Stimulated activated naive CD8-positive, alpha-beta T cell treated with anti-CD3 and anti-CD28 coated beads, Interleukin-15, amount 100 ng/mL, for 72 hours (primary cell): ENCODE data around the gene CHST11.
"Not testable (repeated sequence)": the region's sequence is repeated elsewhere in the genome, so short reads cannot be mapped to it uniquely, and the experiment has no call there.

Experiments used
- ATAC-seq: fragments of 150-1000 bp; cut with Tn5 transposase; 2 replicates; pipeline ENCODE4 v1.10.0; 2021; ENCODE audit warnings: mild to moderate bottlenecking, moderate library complexity
- DNase-seq, 2 donors: peaks; one replicate each; pipeline ENCODE4 v3.0.0; 2021 to 2022
- H3K27ac Mint-ChIP-seq, 2 donors: one replicate each; pipeline ENCODE4 v1.8.0; 2022; ENCODE audit warnings: mild to moderate bottlenecking in 2 of 2, mixed read lengths in 2 of 2, moderate library complexity in 2 of 2
- H3K27me3 Mint-ChIP-seq: one replicate; pipeline ENCODE4 v1.8.0; 2022; ENCODE audit warnings: mixed read lengths
- H3K4me1 Mint-ChIP-seq: one replicate; pipeline ENCODE4 v1.8.0; 2022; ENCODE audit warnings: mild to moderate bottlenecking, mixed read lengths
- H3K4me3 Mint-ChIP-seq, 2 donors: one replicate each; pipeline ENCODE4 v1.8.0; 2022; ENCODE audit warnings: mild to moderate bottlenecking in 2 of 2, mixed read lengths in 2 of 2, moderate library complexity in 1 of 2
- H3K9me3 Mint-ChIP-seq, 2 donors: one replicate each; pipeline ENCODE4 v1.8.0; 2022; ENCODE audit warnings: mixed read lengths in 2 of 2

Gene CHST11

DNA sequence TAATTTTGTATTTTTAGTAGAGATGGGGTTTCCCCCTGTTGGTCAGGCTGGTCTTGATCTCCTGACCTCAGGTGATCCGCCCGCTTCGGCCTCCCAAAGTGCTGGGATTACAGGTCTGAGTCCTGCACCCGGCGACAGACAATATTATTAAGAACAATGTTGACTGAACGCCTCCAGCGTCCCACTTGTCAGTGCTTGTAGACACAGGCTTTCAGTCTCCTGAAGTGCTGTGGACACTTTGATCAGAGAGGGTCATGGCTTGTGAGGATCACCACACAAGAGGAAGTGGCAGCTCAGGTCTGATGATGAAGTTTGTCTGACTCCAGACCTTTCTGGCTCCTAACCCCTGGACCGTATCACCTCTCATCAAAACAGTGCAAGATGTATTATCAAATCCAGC, 114.6 kb downstream of the CHST11 start:
- Mint-ChIP-seq H3K4me3 (peak overlapping the region in 1 of 2 donors; percentile 2), H3K27ac (no peak overlapping the region), H3K4me1 (peaks cover 48% of the 10 kb centered on the region), H3K27me3 (no peaks in the 10 kb centered on the region), H3K9me3 (no peaks in the 10 kb centered on the region)
- ATAC-seq (no peak), DNase-seq (no peak)

DNA sequence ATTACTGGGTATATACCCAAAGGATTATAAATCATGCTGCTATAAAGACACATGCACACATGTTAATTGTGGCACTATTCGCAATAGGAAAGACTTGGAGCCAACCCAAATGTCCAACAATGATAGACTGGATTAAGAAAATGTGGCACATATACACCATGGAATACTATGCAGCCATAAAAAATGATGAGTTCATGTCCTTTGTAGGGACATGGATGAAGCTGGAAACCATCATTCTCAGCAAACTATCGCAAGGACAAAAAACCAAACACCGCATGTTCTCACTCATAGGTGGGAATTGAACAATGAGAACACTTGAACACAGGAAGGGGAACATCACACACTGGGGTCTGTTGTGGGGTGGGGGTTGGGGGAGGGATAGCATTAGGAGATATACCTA, 117.6 kb downstream of the CHST11 start:
- not testable (repeated sequence) for H3K27ac Mint-ChIP-seq, H3K27me3 Mint-ChIP-seq, H3K4me3 Mint-ChIP-seq, ATAC-seq, DNase-seq, H3K9me3 Mint-ChIP-seq
- H3K4me1 Mint-ChIP-seq: peaks cover 57% of the 10 kb centered on the region

DNA sequence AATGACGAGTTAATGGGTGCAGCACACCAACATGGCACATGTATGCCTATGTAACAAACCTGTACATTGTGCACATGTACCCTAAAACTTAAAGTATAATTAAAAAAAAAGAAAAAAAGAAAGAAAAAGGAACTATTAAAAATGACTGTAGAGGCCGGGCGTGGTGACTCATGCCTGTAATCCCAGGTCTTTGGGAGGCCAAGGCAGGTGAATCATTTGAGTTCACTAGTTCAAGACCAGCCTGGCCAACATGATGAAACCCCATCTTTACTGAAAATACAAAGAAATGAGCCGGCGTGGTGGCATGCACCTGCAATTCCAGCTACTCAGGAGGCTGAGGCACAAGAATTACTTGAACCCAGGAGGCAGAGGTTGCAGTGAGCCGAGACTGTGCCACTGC, 118.0 kb downstream of the CHST11 start:
- ATAC-seq, H3K27me3 Mint-ChIP-seq, DNase-seq, H3K4me3 Mint-ChIP-seq, H3K27ac Mint-ChIP-seq, H3K9me3 Mint-ChIP-seq: not testable (repeated sequence)
- peaks cover 57% of the 10 kb centered on the region for H3K4me1 Mint-ChIP-seq

DNA sequence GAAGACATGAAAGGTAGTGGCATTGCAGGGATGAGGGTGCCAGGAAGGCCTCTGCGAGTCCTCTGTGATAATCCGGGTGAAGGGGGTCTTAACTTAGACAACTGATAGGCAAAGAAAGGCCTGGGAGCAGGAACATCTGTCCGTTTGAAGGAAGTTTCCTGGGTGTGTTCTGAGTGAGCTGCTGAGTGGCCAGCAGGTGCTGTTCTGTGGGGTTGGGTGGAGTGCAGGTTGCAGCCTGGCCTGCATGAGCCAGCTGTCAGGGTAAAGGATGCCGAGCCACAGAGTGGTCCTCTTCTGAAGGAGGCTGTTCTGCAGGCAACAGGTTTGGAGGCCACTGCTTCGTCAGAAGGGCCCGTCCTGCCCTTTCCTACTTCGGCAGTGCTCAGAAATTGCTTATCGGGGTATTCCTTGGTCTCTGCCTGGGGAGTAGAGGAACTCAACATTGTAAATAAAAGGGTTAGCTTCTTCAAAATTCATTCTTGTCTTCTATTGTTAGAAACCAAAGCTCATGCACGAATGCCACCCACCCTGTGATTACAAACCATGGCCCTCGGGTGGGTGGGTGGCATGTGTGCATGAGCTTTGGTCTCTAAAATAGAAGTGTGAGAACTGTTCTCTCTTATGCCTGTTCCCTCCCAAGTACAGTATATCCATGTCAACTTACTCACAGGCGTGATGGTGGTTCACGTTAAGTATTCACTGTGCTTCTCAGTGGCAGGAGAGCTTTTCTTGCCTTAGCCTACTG, 118.9 kb downstream of the CHST11 start:
- H3K27ac Mint-ChIP-seq: no peak overlapping the region
- H3K27me3 Mint-ChIP-seq: no peaks in the 10 kb centered on the region
- DNase-seq: no peak
- no peak for ATAC-seq
- H3K4me3 Mint-ChIP-seq: no peak overlapping the region
- peaks cover 57% of the 10 kb centered on the region for H3K4me1 Mint-ChIP-seq
- no peaks in the 10 kb centered on the region for H3K9me3 Mint-ChIP-seq

DNA sequence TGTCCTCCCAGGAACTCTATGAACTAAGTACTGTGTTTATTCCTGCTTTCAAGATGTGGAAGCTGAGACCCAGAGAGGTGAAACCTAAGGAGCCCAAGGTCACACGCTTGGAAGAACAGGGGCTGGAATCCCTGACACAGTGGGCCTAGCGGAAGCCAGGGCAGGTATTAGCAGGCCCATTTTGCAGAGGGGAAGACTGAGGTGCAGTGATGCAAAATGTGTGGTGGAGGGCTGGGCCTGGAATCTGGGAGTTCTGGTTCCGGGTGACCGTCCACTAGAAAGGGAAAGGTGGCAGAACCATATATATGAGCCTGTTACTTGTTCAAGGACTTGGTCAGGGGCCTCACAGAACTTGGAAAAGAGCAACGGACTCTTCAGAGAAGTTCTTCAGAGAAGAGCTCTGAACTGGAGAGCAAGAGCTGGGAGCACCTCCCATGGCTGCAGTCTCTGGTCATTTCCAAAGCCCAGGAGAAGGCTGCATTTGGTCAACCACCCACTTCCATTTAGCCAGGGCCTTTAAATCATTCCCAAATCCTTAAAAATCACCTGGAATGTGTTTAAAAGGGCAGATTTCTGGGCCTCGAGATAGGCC, 119.5 kb downstream of the CHST11 start:
- Mint-ChIP-seq H3K27me3 (no peaks in the 10 kb centered on the region), H3K4me1 (peaks cover 59% of the 10 kb centered on the region), H3K27ac (no peak overlapping the region), H3K4me3 (no peak overlapping the region), H3K9me3 (no peaks in the 10 kb centered on the region)
- ATAC-seq (no peak), DNase-seq (no peak)

DNA sequence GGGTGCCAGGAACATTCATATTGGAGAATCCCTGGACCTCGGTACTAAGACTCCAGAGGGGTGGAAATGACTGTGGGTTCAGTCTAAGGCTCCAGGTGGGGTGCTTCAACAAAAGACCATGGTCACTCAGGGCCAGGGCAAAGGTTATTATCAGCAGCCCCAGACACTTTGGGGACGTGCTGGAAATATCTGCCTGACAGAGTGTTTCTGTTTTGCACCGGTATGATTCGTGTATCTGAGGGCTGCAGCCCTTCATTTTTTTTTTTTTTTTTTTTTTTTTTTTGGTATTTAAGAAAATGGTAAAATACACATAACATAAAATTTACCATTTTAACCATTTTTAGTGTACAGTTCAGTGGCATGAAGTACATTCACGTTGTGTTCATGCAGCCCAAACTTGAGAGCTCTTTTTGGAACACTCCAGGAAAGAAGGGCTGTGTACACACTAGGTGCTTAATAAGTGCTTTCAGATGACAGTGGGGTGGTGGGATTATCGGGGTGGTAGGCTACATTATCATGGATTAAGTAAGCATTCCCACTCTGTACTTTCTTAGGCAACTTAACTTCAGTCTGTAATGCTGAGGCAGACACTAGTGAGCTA, 120.3 kb downstream of the CHST11 start:
- H3K27ac Mint-ChIP-seq: no peak overlapping the region
- no peak for ATAC-seq
- H3K4me3 Mint-ChIP-seq: no peak overlapping the region

DNA sequence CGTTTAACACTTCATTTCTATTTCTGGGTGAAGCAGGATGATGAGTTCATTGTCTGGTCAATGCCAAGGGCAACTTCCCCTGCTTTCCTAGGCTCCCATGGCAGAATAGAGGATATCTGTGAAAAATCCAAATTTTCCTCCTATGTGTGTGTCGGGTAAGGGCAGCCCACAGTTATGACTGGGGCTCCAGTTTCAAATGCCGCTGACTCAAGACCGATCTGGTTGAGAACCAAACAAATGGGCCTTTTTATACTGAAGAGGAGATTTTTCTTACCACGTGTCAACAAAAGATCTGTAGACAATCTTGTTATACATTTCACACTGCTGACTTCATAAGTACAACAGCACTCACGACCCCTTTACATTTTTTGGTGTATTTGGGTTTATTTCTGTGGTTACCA, 120.8 kb downstream of the CHST11 start:
- no peak for DNase-seq
- Mint-ChIP-seq H3K4me1 (peaks cover 71% of the 10 kb centered on the region), H3K4me3 (no peak overlapping the region), H3K9me3 (no peaks in the 10 kb centered on the region), H3K27ac (no peak overlapping the region), H3K27me3 (no peaks in the 10 kb centered on the region)
- ATAC-seq: peak; percentile 69

More for the DNA sequence above, 120.3 kb downstream of the CHST11 start:
- DNase-seq: no peak
- Mint-ChIP-seq H3K4me1 (peaks cover 66% of the 10 kb centered on the region), H3K27me3 (no peaks in the 10 kb centered on the region), H3K9me3 (no peaks in the 10 kb centered on the region)

DNA sequence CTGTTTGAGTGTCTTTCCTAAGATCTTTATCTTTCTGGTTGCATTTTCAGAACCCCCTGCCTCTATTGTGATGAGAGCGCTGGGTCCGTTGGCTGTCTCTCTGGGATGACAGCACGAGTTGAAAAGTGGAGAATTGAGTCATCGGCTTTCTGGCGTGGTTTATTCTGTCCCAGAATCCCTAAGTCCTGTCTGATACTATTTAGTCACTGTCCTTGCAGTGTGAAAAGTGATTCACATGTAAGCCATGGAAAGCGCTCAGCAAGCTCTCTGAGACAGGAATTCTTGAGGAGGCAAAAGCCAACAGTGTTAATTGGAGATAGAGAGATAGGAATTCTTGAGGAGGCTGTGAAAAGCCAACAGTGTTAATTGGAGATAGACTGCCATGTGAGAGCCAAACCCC, 121.7 kb downstream of the CHST11 start:
- no peaks in the 10 kb centered on the region for H3K27me3 Mint-ChIP-seq
- ATAC-seq (no peak), DNase-seq (no peak)
- H3K4me3 Mint-ChIP-seq: no peak overlapping the region
- peaks cover 79% of the 10 kb centered on the region for H3K4me1 Mint-ChIP-seq
- H3K27ac Mint-ChIP-seq: no peak overlapping the region
- no peaks in the 10 kb centered on the region for H3K9me3 Mint-ChIP-seq

DNA sequence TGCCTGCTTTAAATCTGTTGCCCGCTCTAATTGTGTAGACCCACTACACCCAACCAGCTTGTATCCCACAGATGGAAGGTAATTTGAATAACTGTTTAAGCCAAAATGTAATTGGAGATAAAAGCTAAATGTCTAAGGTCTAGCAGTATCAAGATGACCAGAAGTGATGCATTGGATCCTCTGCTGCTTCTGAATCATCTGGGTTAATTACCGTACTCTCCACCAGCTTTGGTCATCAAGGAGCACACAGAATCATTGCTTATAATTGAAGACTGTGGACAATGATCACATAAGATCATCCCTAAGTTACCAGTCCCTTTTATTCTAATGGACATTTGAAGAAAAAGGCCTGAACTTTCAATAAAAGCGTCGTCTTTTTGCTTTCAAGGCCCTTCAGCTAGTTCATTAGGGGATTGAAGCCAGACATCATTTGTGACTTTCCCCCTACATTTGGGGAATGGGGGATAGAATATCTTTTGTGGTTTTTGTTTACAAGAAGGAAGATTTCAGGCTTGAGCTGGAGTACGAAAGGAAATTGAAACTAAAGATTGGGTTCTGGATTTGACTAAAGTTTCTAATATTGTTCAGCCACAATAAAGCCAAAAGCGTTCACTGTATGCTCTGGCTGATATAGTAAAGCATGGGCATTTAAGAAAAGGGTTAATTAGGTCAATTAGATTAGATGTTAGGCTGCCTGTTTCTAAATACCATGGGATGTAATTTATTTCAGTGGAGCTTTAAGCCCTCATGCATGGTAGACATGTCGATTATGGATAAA, 123.2 kb downstream of the CHST11 start:
- H3K27ac Mint-ChIP-seq: peak overlapping the region in 1 of 2 donors; percentile 22
- no peak overlapping the region for H3K4me3 Mint-ChIP-seq
- H3K9me3 Mint-ChIP-seq: no peaks in the 10 kb centered on the region
- DNase-seq (no peak), ATAC-seq (peak; percentile 42)
- H3K4me1 Mint-ChIP-seq: peaks cover 87% of the 10 kb centered on the region
- no peaks in the 10 kb centered on the region for H3K27me3 Mint-ChIP-seq

DNA sequence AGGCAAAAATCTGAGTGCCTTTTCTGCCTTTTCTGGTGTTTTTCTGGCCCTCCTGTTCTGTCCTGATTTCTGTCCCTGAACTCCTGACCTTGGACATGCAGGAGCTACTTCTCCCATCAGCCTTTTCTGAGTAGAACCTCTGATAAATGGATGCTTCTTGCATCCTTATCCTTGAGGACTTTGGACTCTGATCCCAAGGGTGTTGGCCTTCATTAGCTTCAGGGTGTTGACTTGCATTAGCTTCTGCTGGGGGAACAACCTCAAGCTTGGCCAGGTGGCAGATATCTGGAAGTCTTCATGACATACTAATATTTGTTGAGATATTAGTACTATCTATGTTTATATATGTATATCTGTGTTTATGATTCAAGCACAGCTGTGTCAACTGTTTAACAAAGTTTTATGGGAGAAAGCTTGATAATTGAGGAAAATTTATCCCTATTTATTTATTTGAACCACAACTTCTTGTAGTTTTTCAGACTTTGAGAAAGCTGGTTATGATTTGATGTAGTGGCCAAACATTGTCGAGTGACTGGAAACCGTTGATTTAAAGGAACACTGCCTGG, 124.3 kb downstream of the CHST11 start:
- peaks cover 83% of the 10 kb centered on the region for H3K4me1 Mint-ChIP-seq
- H3K9me3 Mint-ChIP-seq: no peaks in the 10 kb centered on the region
- no peak overlapping the region for H3K4me3 Mint-ChIP-seq
- H3K27ac Mint-ChIP-seq: peak overlapping the region in 1 of 2 donors; percentile 27
- DNase-seq: no peak
- no peak for ATAC-seq
- no peaks in the 10 kb centered on the region for H3K27me3 Mint-ChIP-seq

DNA sequence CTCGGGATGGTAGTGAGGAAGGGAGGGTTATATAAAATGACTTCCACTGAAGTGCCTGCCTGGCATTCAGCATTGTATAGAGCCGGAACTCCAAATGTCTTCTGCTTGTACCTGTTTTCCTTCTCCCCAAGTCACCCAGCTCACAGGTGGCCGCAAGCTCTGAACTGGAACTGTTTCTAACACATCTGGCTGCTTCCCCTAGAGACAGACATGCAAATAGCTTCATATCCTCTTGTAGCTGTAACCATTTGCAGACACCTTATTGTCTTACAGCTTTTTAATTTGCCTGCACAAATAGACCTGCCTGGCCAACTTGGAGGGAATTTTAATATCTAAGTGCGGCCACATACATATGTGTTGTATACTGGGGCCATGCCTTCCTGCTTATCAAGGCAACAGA, 126.0 kb downstream of the CHST11 start:
- Mint-ChIP-seq H3K27me3 (no peaks in the 10 kb centered on the region), H3K9me3 (no peaks in the 10 kb centered on the region), H3K4me1 (peaks cover 76% of the 10 kb centered on the region), H3K27ac (peak overlapping the region in 1 of 2 donors; percentile 30), H3K4me3 (no peak overlapping the region)
- ATAC-seq (no peak), DNase-seq (no peak)

DNA sequence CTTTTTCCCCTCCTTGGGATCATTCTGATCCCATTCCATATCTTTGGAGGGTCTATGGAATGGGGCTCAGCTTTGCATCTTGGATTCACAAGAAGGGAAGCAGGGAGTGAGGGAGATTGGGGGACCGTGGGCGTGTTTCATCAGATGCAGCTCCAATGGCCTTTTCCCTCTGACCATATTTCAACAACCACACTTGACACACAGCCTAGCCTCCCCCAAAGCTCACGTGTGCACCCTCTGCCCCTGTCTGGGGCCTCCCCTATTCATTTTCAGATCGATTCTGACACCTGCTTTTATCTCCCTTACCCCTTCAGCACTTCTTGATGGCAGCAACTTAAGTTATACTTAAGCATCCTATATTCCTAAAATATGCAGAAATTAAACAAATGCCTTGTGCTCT, 126.6 kb downstream of the CHST11 start:
- no peak overlapping the region for H3K27ac Mint-ChIP-seq
- peak; percentile 92 for ATAC-seq
- DNase-seq: peak in 1 of 2 donors; percentile 26
- H3K4me3 Mint-ChIP-seq: no peak overlapping the region
- no peaks in the 10 kb centered on the region for H3K9me3 Mint-ChIP-seq
- no peaks in the 10 kb centered on the region for H3K27me3 Mint-ChIP-seq
- peaks cover 70% of the 10 kb centered on the region for H3K4me1 Mint-ChIP-seq

DNA sequence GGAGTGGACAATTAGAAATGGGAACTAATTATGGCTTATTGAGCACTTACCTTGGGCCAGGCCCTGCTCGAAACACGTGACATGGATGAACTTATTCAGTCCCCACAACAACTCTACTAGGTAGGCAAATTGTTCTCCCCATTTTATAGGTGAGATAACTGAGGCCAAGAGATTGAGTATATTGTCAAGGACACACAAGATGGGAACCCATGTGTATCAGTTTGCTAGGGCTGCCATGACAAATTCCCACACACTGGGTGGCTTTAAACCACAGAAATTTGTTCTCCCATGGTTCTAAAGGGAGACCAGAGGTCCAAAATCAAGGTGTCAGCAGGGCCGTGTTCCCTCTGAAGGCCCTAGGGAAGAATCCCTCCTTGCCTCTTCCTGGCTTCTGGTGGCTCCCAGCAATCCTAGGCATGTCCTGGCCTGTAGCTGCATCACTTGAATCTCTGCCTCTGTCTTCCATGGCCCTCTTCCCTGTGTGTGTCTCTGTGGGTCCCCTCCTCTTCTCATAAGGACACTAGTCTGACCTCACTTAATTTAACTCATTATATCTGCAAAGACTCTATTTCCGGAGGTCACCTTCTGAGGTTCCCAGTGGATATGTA, 128.8 kb downstream of the CHST11 start:
- Mint-ChIP-seq H3K27me3 (no peaks in the 10 kb centered on the region), H3K4me1 (peaks cover 48% of the 10 kb centered on the region), H3K27ac (no peak overlapping the region), H3K9me3 (peaks cover 4 to 6% of the 10 kb centered on the region in 2 donors), H3K4me3 (no peak overlapping the region)
- DNase-seq (no peak), ATAC-seq (no peak)

DNA sequence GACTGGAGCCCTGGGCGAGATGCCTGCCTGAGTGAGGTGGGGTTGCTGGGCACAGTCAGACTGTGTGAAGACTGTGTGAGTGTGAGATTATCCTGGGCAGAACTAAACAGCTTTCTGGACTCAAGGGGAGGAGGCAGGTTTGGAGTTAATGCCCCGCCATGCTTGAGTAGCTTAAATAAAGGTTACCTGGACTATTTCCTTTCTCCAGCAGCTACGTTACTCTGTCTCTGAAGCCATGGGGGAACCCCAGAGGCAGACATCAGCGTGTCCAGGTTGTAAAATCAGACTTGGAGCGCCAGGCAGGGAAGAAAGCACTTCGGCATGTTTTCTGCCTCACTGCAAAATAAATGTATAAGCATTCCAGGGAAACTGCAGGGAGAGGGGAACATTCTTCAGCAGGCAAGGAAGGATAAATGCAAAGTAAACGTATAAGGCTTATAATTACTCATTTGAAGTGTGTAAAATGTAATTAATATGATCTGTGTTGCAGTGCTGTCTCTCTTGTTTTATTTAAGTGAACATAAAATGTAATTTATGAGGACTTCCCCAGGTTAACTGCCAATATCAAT, 129.7 kb downstream of the CHST11 start:
- Mint-ChIP-seq H3K27ac (no peak overlapping the region), H3K9me3 (peaks cover 11 to 13% of the 10 kb centered on the region in 2 donors), H3K4me1 (peaks cover 40% of the 10 kb centered on the region), H3K4me3 (no peak overlapping the region), H3K27me3 (no peaks in the 10 kb centered on the region)
- ATAC-seq: no peak
- DNase-seq: no peak
